Measurements from ENCODE around the gene PKN1.
A peak's percentile ranks its signal among the peaks of the same experiment; 100 is the strongest.

PKN1 gene

GRCh38 chr19:14472202-14472938 is 39.3 kb downstream of the PKN1 start:
- no CpG with 5 or more reads among the region's 66 CpGs for WGBS, 2 donors (ENCODE audit: extremely low coverage in 2 of 2, insufficient read length in 2 of 2, insufficient replicate concordance in 1 of 2)
- Histone ChIP-seq H3K27ac (replicated peaks; ENCODE audit: low read length) (no peak overlapping the region), H3K4me3 (ENCODE audit: low read length in 2 of 2) (peak overlapping the region in 1 of 2 donors; percentile 58)

GRCh38 chr19:14473073-14473977 is 40.2 kb downstream of the PKN1 start:
- H2AK5ac ChIP-seq (ENCODE audit: low read depth, low read length): peak overlapping the region; percentile 99
- peak overlapping the region; percentile 96 for H2BK5ac ChIP-seq (ENCODE audit: low read length)
- no CpG with 5 or more reads among the region's 97 CpGs for WGBS, 2 donors (ENCODE audit: extremely low coverage in 2 of 2, insufficient read length in 2 of 2, insufficient replicate concordance in 1 of 2)
- H3K9ac ChIP-seq (ENCODE audit: low read depth, low read length, poor library complexity): no peak overlapping the region
- H3K9me3 ChIP-seq (replicated peaks in 1 of 2; ENCODE audit: control insufficient read depth in 2 of 2, insufficient read depth in 1 of 2, low read depth in 1 of 2, low read length in 2 of 2): no peaks in the 10 kb centered on the region
- peak overlapping the region; percentile 49 for H2BK15ac ChIP-seq (ENCODE audit: low read length)
- no peak overlapping the region for H2BK120ac ChIP-seq (ENCODE audit: low read depth, low read length)
- H3K27ac ChIP-seq (replicated peaks; ENCODE audit: low read length): no peak overlapping the region
- peaks cover 0 to 6% (median 0%) of the 10 kb centered on the region in 3 experiments for H3K27me3 ChIP-seq (ENCODE audit: control insufficient read depth in 3 of 3, insufficient read depth in 3 of 3, low read depth in 1 of 3, low read length in 3 of 3)
- no peaks in the 10 kb centered on the region for H3K79me1 ChIP-seq (ENCODE audit: low read depth, low read length)
- H3K14ac ChIP-seq (ENCODE audit: low read length): peak overlapping the region; percentile 38
- H3K18ac ChIP-seq (ENCODE audit: low read length): peak overlapping the region; percentile 99
- no peak overlapping the region for H2AFZ ChIP-seq (ENCODE audit: low read length)
- peak overlapping the region; percentile 90 for H2BK12ac ChIP-seq (ENCODE audit: low read length)
- peak overlapping the region; percentile 73 for H3K23ac ChIP-seq (ENCODE audit: low read depth, low read length, poor library complexity)
- peak overlapping the region; percentile 37 for H3K4ac ChIP-seq (ENCODE audit: low read length)
- H3K4me1 ChIP-seq (ENCODE audit: control insufficient read depth in 2 of 2, insufficient read depth in 1 of 2, low read depth in 1 of 2, low read length in 2 of 2): peaks cover 2 to 18% of the 10 kb centered on the region in 2 donors
- H3K4me3 ChIP-seq (ENCODE audit: low read length in 2 of 2): no peak overlapping the region
- peak overlapping the region; percentile 65 for H4K8ac ChIP-seq (ENCODE audit: low read depth, low read length)
- H3K4me2 ChIP-seq (ENCODE audit: insufficient read depth, low read length, poor library complexity, severe bottlenecking): peak overlapping the region; percentile 83
- no peak overlapping the region for H4K91ac ChIP-seq (ENCODE audit: low read depth, low read length, poor library complexity)
- H3K36me3 ChIP-seq (replicated peaks in 1 of 2; ENCODE audit: control insufficient read depth in 2 of 2, insufficient read depth in 2 of 2, low read length in 2 of 2): peaks cover 25 to 35% of the 10 kb centered on the region in 2 donors
- no peak for DNase-seq (ENCODE audit: low spot score)

More at GRCh38 chr19:14472202-14472938, 39.3 kb downstream of the PKN1 start:
- peaks cover 21 to 35% of the 10 kb centered on the region in 2 donors for H3K36me3 ChIP-seq (replicated peaks in 1 of 2; ENCODE audit: control insufficient read depth in 2 of 2, insufficient read depth in 2 of 2, low read length in 2 of 2)
- H3K23ac ChIP-seq (ENCODE audit: low read depth, low read length, poor library complexity): peak overlapping the region; percentile 95
- H2AFZ ChIP-seq (ENCODE audit: low read length): peak overlapping the region; percentile 76
- H3K4me2 ChIP-seq (ENCODE audit: insufficient read depth, low read length, poor library complexity, severe bottlenecking): peak overlapping the region; percentile 83
- peaks cover 0 to 6% (median 0%) of the 10 kb centered on the region in 3 experiments for H3K27me3 ChIP-seq (ENCODE audit: control insufficient read depth in 3 of 3, insufficient read depth in 3 of 3, low read depth in 1 of 3, low read length in 3 of 3)
- H2BK5ac ChIP-seq (ENCODE audit: low read length): peak overlapping the region; percentile 96
- H3K18ac ChIP-seq (ENCODE audit: low read length): peak overlapping the region; percentile 99
- H3K14ac ChIP-seq (ENCODE audit: low read length): peak overlapping the region; percentile 38
- peak overlapping the region; percentile 72 for H4K91ac ChIP-seq (ENCODE audit: low read depth, low read length, poor library complexity)
- no peak overlapping the region for H2BK120ac ChIP-seq (ENCODE audit: low read depth, low read length)
- no peak overlapping the region for H2BK12ac ChIP-seq (ENCODE audit: low read length)
- no peaks in the 10 kb centered on the region for H3K9me3 ChIP-seq (replicated peaks in 1 of 2; ENCODE audit: control insufficient read depth in 2 of 2, insufficient read depth in 1 of 2, low read depth in 1 of 2, low read length in 2 of 2)
- no peaks in the 10 kb centered on the region for H3K79me1 ChIP-seq (ENCODE audit: low read depth, low read length)
- peak; percentile 74 for DNase-seq (ENCODE audit: low spot score)
- peak overlapping the region; percentile 23 for H3K4ac ChIP-seq (ENCODE audit: low read length)
- H3K4me1 ChIP-seq (ENCODE audit: control insufficient read depth in 2 of 2, insufficient read depth in 1 of 2, low read depth in 1 of 2, low read length in 2 of 2): peaks cover 2 to 18% of the 10 kb centered on the region in 2 donors
- peak overlapping the region; percentile 43 for H4K8ac ChIP-seq (ENCODE audit: low read depth, low read length)
- peak overlapping the region; percentile 81 for H3K9ac ChIP-seq (ENCODE audit: low read depth, low read length, poor library complexity)
- H2AK5ac ChIP-seq (ENCODE audit: low read depth, low read length): peak overlapping the region; percentile 99
- H2BK15ac ChIP-seq (ENCODE audit: low read length): peak overlapping the region; percentile 98

- Histone ChIP-seq H3K18ac (ENCODE audit: low read length) (no peak overlapping the region), H3K36me3 (replicated peaks in 1 of 2; ENCODE audit: control insufficient read depth in 2 of 2, insufficient read depth in 2 of 2, low read length in 2 of 2) (peaks cover 26 to 36% of the 10 kb centered on the region in 2 donors), H2AK5ac (ENCODE audit: low read depth, low read length) (peak overlapping the region; percentile 43), H3K27ac (replicated peaks; ENCODE audit: low read length) (no peak overlapping the region), H2BK120ac (ENCODE audit: low read depth, low read length) (no peak overlapping the region), H2BK12ac (ENCODE audit: low read length) (no peak overlapping the region), H4K8ac (ENCODE audit: low read depth, low read length) (no peak overlapping the region), H3K79me1 (ENCODE audit: low read depth, low read length) (no peaks in the 10 kb centered on the region), H3K4me1 (ENCODE audit: control insufficient read depth in 2 of 2, insufficient read depth in 1 of 2, low read depth in 1 of 2, low read length in 2 of 2) (peaks cover 2 to 18% of the 10 kb centered on the region in 2 donors), H2BK15ac (ENCODE audit: low read length) (peak overlapping the region; percentile 55), H3K14ac (ENCODE audit: low read length) (no peak overlapping the region), H3K4me3 (ENCODE audit: low read length in 2 of 2) (no peak overlapping the region), H2AFZ (ENCODE audit: low read length) (no peak overlapping the region), H3K4ac (ENCODE audit: low read length) (no peak overlapping the region), H2BK5ac (ENCODE audit: low read length) (no peak overlapping the region), H3K27me3 (ENCODE audit: control insufficient read depth in 3 of 3, insufficient read depth in 3 of 3, low read depth in 1 of 3, low read length in 3 of 3) (peaks cover 0 to 6% (median 0%) of the 10 kb centered on the region in 3 experiments), H3K23ac (ENCODE audit: low read depth, low read length, poor library complexity) (peak overlapping the region; percentile 43), H4K91ac (ENCODE audit: low read depth, low read length, poor library complexity) (no peak overlapping the region), H3K4me2 (ENCODE audit: insufficient read depth, low read length, poor library complexity, severe bottlenecking) (no peak overlapping the region), H3K9me3 (replicated peaks in 1 of 2; ENCODE audit: control insufficient read depth in 2 of 2, insufficient read depth in 1 of 2, low read depth in 1 of 2, low read length in 2 of 2) (no peaks in the 10 kb centered on the region), H3K9ac (ENCODE audit: low read depth, low read length, poor library complexity) (no peak overlapping the region)
- no CpG with 5 or more reads among the region's 53 CpGs for WGBS, 2 donors (ENCODE audit: extremely low coverage in 2 of 2, insufficient read length in 2 of 2, insufficient replicate concordance in 1 of 2)
- DNase-seq (ENCODE audit: low spot score): no peak
Measured at GRCh38 chr19:14473978-14474578, 41.0 kb downstream of the PKN1 start.
